Choroid plexus epithelial cell (primary cell): ENCODE results near the gene CMTM4.
"Not testable (repeated sequence)": the region's sequence is repeated elsewhere in the genome, so short reads cannot be mapped to it uniquely, and the experiment has no call there.

Source experiments
- DNase-seq: peaks from one replicate; pipeline ENCODE4 v3.0.0-alpha.2; 2010; ENCODE audit warnings: low read depth
- H3K4me3 ChIP-seq: 2 replicates; pipeline ENCODE4 v1.5.1; 2011; ENCODE audit warnings: low read depth, mild to moderate bottlenecking, control low read depth, low read length, moderate library complexity
- TF ChIP-seq, protein P1 (sequence below): conservative IDR thresholded peaks from 2 replicates; pipeline ENCODE4 v1.5.1; 2011; ENCODE audit warnings: low read depth, mild to moderate bottlenecking, control low read depth, inconsistent platforms, low read length, moderate library complexity

Gene CMTM4

DNA sequence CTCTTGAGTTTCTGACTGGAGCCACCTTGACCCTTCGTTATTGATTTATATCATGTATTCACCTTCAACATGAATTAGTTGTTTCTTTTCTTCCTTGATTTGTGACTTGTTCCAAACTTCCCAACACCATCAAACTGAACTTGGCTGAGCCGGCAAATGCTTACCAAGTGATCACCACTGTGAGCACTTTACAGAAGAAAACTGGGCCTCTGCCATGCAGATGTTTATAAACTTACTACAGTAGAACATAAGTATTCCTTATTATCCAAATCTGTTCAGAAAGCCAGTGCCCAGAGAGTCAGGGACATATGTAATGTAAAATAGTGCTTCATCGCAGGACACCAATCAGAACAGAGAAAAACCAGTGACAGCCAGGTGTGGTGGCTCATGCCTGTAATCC lies 19.9 kb downstream of the CMTM4 start:
- no peak overlapping the region for H3K4me3 ChIP-seq
- no peak for DNase-seq
- TF ChIP-seq, protein P1, sequence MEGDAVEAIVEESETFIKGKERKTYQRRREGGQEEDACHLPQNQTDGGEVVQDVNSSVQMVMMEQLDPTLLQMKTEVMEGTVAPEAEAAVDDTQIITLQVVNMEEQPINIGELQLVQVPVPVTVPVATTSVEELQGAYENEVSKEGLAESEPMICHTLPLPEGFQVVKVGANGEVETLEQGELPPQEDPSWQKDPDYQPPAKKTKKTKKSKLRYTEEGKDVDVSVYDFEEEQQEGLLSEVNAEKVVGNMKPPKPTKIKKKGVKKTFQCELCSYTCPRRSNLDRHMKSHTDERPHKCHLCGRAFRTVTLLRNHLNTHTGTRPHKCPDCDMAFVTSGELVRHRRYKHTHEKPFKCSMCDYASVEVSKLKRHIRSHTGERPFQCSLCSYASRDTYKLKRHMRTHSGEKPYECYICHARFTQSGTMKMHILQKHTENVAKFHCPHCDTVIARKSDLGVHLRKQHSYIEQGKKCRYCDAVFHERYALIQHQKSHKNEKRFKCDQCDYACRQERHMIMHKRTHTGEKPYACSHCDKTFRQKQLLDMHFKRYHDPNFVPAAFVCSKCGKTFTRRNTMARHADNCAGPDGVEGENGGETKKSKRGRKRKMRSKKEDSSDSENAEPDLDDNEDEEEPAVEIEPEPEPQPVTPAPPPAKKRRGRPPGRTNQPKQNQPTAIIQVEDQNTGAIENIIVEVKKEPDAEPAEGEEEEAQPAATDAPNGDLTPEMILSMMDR: no peak

DNA sequence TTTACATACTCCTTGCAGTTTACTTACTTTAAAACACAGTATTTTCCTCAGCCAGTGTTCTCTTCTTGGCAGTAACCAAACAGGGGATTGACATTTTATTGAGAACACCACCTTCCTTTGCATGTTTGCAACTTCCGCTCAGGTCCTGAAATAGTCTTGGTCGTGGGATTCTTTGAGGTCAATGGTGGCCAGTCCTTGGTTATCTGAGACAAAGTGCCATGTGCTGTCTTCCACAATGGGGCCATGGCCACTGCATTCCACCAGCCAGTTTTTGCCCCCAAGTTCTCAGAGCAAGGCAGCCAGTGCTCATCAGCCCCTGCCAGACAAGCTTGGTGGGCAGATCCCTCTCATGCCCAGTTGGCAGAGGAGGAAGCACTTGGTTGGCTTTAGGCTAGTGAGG lies 22.9 kb downstream of the CMTM4 start:
- no peak for DNase-seq
- H3K4me3 ChIP-seq: no peak overlapping the region

DNA sequence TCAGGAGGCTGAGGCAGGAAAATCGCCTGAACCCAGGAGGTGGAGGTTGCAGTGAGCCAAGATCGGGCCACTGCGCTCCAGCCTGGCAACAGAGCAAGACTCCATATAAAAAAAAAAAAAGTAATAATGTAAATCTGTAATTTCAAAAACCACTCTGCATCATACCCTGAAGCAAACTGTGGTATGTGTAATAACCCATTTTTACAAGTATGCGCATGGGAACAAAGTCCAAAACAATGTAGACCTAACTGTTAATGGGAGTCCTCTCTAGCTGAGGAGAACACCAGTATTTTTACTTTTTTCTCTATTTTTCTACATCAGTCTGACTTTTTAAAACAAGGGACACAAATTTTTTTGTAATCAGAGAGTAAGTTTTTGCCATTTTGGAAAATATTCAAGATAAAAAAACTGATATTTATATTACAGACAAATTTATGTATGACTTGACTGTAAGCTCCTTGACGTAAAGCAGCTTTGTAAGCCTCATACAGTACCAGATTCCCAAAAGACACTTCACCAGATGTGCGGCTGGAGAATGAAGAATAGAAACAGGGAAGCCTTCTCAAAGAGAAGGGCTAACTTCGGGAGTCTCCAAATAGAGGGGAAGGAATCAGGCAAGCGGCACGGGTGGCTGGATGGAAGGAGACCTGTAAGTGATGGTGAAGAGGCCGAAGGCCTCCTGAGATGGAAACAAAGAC lies 25.7 kb downstream of the CMTM4 start:
- H3K4me3 ChIP-seq: no peak overlapping the region
- TF ChIP-seq, protein P1: no peak
- DNase-seq: no peak

More for the DNA sequence above, 22.9 kb downstream of the CMTM4 start:
- TF ChIP-seq, protein P1: no peak

DNA sequence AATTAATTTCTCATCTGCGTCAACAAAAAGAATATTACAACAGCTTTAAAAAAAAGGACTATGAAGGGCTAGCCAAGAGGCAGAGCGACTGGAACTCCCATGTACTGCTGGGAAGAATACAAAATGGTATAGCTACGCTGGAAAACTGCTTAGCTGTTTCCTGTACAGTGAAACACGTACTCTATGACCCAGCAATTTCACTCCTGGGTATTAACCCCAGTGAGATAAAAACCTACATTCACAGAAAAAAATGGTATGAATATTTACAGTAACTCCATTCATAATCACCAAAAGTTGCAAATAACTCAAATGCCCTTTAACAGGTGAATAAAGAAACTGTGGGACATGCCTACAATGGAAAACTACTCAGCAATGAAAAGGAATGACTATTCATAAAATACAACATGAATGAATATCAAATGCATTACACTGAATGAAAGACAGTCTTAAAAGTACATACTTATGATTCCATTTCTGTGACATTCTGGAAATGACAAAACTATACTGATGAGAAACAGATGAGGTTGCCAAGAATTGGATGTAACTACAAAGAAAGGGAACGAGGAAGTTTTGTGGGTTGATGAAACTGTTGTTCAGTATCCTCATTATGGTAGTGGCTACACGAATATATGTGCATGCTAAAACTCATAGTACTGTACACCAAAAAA lies 27.6 kb downstream of the CMTM4 start:
- TF ChIP-seq, protein P1: no peak
- no peak overlapping the region for H3K4me3 ChIP-seq
- DNase-seq: peak; percentile 33

DNA sequence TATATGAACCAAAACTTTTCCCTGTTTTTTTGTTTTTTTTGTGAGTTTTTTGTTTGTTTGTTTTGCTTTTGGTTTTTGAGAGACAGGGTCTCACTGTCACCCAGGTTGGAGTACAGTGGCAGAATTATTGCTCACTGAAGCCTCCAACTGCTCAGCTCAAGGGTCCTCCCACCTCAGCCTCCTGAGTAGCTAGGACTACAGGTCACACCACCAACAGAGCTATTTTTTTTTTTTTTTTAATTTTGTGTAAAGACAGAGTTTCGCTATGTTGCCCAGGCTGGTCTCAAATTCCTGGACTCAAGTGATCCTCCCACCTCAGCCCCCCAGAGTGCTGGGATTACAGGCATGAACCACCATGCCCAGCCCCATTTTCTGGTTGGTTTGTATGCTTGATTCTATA lies 28.6 kb downstream of the CMTM4 start:
- H3K4me3 ChIP-seq: no peak overlapping the region
- DNase-seq: no peak
- TF ChIP-seq, protein P1: no peak

GRCh38 chr16:66662445-66663194 lies 33.9 kb downstream of the CMTM4 start:
- H3K4me3 ChIP-seq: no peak overlapping the region
- DNase-seq: peak; percentile 73
- TF ChIP-seq, protein P1: peak; percentile 75

DNA sequence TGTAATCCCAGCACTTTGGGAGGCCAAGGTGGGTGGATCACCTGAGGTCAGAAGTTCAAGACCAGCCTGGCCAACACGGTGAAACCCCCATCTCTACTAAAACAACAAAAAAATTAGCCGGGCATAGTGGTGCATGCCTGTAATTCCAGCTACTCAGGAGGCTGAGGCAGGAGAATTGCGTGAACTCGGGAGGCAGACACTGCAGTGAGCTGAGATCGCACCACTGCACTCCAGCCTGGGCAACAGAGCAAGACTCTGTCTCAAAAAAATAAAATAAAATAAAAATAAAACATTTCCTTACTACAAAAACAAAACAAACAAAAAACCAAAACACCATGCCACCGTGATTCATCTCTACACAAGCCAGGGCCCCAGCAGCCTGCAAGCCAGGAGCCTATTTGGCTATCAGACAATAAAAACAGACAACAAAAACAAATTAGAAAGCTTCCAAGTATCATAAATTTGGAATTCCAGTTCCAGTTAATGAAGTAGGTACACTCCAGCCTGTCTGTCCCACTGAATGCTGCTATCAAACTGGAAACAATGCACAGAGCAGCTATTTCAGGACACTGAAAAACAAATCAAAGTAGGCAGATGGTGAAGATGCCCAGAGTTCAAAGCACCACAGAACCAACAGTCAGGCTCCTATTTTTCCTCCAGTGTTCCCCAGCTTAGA lies 34.7 kb downstream of the CMTM4 start:
- H3K4me3 ChIP-seq, DNase-seq: not testable (repeated sequence)
